Measurements from ENCODE around the gene GOLGA5. TPM values are rescaled to one million over a fixed set of nuclear protein-coding genes. Genes with fewer than 3 reads are reported as not detected.

GOLGA5 gene
- total RNA-seq, 1 experiment from 2014 or later = 25.4 TPM

DNA sequence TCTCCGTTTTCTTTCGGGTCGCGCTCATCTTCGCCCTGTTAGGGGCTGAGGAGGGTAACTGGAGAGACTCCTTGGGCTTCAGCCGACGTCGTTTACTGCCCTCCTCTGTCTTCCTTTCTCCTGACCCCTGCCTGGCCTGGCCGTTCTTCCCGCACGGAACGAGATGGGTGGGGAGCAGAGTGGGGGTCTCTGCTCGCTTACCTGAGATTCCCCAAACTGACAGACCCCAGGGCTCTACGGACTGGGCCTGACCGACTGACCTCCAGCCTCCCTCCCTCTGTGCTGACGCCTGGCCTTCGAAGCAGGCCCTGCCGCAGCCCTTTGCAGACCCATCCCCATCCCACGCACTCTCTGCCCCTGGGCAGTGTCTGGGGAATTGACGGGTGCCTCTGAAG lies 439 bp downstream of the GOLGA5 start:
- peak overlapping the region; percentile 88 for H3K4me2 ChIP-seq (ENCODE audit: insufficient read depth, insufficient read length, low read length)
- H4K20me1 ChIP-seq (ENCODE audit: control insufficient read depth, insufficient read depth, insufficient read length) = no peaks in the 10 kb centered on the region
- Mint-ChIP-seq H3K9me3 (peaks cover 11 to 17% of the 10 kb centered on the region in 2 experiments), H3K27me3 (ENCODE audit: low read depth) (peaks cover 5% of the 10 kb centered on the region), H3K4me3 (peak overlapping the region; percentile 97), H3K4me1 (peaks cover 14 to 19% of the 10 kb centered on the region in 2 experiments), H3K27ac (peak overlapping the region; percentile 87 to 96 (median 93)), H3K36me3 (ENCODE audit: insufficient read depth in 1 of 3, low read depth in 3 of 3) (peaks cover 5 to 19% (median 16%) of the 10 kb centered on the region in 3 experiments)
- no peak overlapping the region for H4K91ac ChIP-seq (ENCODE audit: insufficient read length, low read depth, low read length)
- no peak overlapping the region for H2AFZ ChIP-seq (ENCODE audit: low read length)
- H3K4me1 ChIP-seq (ENCODE audit: insufficient read depth, low read length) = no peaks in the 10 kb centered on the region
- no peak overlapping the region for H2BK15ac ChIP-seq (ENCODE audit: low read depth, low read length)
- no peak overlapping the region for H2BK120ac ChIP-seq (ENCODE audit: low read depth, low read length, poor library complexity, severe bottlenecking)
- H2AK5ac ChIP-seq (ENCODE audit: insufficient read length, low read length) = no peak overlapping the region
- H2BK20ac ChIP-seq (ENCODE audit: low read depth, low read length, poor library complexity, severe bottlenecking) = no peak overlapping the region
- H3K14ac ChIP-seq (ENCODE audit: insufficient read depth, low read length) = peak overlapping the region; percentile 22; the same call in 1 of the 2 replicates
- H4K8ac ChIP-seq (replicated peaks; ENCODE audit: insufficient read length, low read depth, low read length) = no peak overlapping the region
- no peak overlapping the region for H2BK5ac ChIP-seq (ENCODE audit: insufficient read length, low read length)
- WGBS (ENCODE audit: extremely low coverage, insufficient read length, low lambda C conversion rate) = no CpG with 5 or more reads among the region's 20 CpGs
- H3K23ac ChIP-seq (ENCODE audit: insufficient read length, low read depth, low read length) = no peak overlapping the region
- H3K23me2 ChIP-seq (ENCODE audit: insufficient read length, low read depth, low read length, poor library complexity, severe bottlenecking) = no peaks in the 10 kb centered on the region
- no peaks in the 10 kb centered on the region; the same call in 1 of the 2 replicates for H3K79me2 ChIP-seq (ENCODE audit: insufficient read depth, low read length)
- H3K4ac ChIP-seq (ENCODE audit: low read depth, low read length) = no peak overlapping the region
- no peak overlapping the region for H2BK12ac ChIP-seq (ENCODE audit: insufficient read length, low read depth, low read length)
- peak overlapping the region; percentile 23 for H3K18ac ChIP-seq (ENCODE audit: insufficient read length, low read depth, low read length)
- TF ChIP-seq, protein P1, sequence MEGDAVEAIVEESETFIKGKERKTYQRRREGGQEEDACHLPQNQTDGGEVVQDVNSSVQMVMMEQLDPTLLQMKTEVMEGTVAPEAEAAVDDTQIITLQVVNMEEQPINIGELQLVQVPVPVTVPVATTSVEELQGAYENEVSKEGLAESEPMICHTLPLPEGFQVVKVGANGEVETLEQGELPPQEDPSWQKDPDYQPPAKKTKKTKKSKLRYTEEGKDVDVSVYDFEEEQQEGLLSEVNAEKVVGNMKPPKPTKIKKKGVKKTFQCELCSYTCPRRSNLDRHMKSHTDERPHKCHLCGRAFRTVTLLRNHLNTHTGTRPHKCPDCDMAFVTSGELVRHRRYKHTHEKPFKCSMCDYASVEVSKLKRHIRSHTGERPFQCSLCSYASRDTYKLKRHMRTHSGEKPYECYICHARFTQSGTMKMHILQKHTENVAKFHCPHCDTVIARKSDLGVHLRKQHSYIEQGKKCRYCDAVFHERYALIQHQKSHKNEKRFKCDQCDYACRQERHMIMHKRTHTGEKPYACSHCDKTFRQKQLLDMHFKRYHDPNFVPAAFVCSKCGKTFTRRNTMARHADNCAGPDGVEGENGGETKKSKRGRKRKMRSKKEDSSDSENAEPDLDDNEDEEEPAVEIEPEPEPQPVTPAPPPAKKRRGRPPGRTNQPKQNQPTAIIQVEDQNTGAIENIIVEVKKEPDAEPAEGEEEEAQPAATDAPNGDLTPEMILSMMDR (conservative IDR thresholded peaks at IDR 0.05) = no peak
- no peak overlapping the region for H4K5ac ChIP-seq (ENCODE audit: insufficient read length, low read depth, low read length)
- DNase-seq = no peak
- no peaks in the 10 kb centered on the region for H3K27me3 ChIP-seq (ENCODE audit: insufficient read depth, low read length)
- H3K27ac ChIP-seq (ENCODE audit: insufficient read length, low read depth, low read length) = no peak overlapping the region
- peak overlapping the region; percentile 80 for H3K9ac ChIP-seq (ENCODE audit: extremely low read depth, insufficient read length, low read length)
- no peaks in the 10 kb centered on the region for H3K9me3 ChIP-seq (ENCODE audit: control insufficient read depth, low read depth, low read length)
- no peak overlapping the region for H3K56ac ChIP-seq (ENCODE audit: insufficient read length, low read depth, low read length)
- no peak overlapping the region for H3T11ph ChIP-seq (ENCODE audit: low read length)
- no peaks in the 10 kb centered on the region for H3K79me1 ChIP-seq (ENCODE audit: insufficient read depth, low read depth, low read length, poor library complexity, severe bottlenecking)

Measured in H9 (cell line).